GM12891 (cell line): ENCODE results near the gene HYAL4.

ENCODE experiments used
- POLR2A ChIP-seq: IDR thresholded peaks from 2 replicates; pipeline ENCODE4 v1.6.1; 2011; ENCODE audit warnings: low read depth, low read length, control low read depth
- POLR2AphosphoS5 ChIP-seq: IDR thresholded peaks from 2 replicates; pipeline ENCODE4 v1.6.1; 2011; ENCODE audit warnings: low read depth, low read length, control low read depth
- POU2F2 ChIP-seq: IDR thresholded peaks from 2 replicates; pipeline ENCODE4 v1.6.1; 2011; ENCODE audit warnings: low read depth, mild to moderate bottlenecking, control low read depth, low read length, moderate library complexity
- TAF1 ChIP-seq: IDR thresholded peaks from 2 replicates; pipeline ENCODE4 v1.6.1; 2011; ENCODE audit warnings: low read depth, low read length, control low read depth

GRCh38 chr7:123828805-123829204, 16.2 kb upstream of the HYAL4 start:
- TF ChIP-seq POLR2A (no peak), TAF1 (no peak), POLR2AphosphoS5 (no peak), POU2F2 (no peak)
